GF-D8 (cell line): ENCODE measurements around the gene CLDN3.
"Not testable (repeated sequence)": the region's sequence is repeated elsewhere in the genome, so short reads cannot be mapped to it uniquely, and the experiment has no call there.

ENCODE experiments used
- DNase-seq: peaks from one replicate; lab custom pipeline; 2025; lab: John Stamatoyannopoulos, UW

CLDN3 gene

DNA sequence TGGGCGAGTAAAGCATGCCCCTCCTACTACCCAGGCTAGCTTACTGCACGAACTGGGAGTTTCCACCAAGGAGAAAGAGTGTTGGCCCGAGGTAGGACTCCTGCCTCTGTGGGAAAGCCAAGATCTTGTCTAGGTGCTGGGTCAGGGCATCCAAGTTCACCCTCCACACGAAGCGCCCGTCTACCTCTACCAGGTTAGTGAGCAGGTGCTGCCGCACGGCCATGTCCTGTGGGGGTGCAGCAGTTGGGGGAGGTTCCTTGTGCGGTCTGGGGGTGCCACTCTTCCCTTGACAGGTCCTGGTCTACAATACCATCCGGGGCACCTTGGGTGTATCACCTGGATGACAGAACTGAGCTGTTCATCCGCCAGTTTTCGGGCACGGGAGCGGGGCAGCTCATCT, 33.2 kb downstream of the CLDN3 start:
- DNase-seq = no peak

DNA sequence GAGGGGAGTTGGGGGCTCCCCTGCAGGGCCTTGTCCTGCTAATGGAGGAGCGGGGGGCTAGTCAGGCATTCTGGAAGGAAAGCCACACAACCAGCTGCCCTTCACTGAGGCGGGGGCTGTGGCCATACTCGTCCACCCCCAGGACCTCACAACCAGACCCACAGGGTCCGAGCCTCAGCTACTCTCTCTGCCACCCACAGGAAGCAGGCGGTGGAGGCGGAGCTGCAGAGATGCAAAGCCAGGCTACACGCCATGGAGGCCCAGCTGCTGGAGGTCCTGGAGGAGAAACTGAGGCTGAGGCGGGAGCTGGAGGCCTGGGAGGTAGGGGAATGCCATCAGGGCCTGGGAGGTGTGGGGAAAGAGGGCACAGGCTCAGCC, 34.6 kb downstream of the CLDN3 start:
- no peak for DNase-seq

DNA sequence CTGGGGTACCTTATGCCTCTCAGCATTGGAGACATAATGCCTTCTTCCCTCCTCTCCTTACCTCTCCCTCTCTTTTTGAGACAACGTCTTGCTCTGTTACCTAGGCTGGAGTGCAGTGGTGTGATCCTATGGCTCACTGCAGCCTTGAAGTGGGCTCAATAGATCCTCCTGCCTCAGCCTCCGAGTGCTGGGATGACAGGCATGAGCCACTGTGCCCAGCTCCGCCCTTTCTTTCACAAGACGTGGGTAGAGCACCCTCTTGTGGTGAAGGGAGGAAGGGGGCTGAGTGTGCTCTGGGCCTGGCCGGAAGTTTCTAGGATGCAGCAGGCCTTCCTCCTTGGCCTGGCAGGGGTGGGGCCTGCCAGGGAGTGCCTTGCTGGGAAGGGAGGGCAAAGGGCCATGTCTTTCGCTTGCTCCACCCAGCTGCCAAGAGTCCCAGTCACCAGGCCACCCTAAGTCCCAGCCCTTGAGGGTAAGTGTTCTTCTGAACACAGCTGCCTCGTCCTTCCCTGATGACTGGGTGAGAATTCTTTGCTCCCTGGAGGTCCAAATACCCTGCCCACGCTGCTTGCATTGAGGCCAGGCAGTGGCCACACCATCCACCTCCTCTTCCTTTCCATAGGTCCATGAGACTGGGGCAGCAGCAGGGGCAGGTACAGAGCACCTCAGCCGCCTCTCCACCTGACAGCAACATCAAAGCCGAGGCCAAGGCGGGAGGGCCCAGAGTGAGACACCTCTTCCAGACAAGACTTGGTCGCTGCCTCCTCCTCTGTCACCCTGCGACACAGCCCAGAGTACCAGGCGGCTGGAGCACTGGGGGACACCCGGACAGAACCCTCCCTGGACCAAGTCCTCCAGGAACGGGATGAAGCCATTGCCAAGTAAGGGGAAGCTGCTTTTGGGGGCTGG, 35.2 kb downstream of the CLDN3 start:
- peak; percentile 79 for DNase-seq

DNA sequence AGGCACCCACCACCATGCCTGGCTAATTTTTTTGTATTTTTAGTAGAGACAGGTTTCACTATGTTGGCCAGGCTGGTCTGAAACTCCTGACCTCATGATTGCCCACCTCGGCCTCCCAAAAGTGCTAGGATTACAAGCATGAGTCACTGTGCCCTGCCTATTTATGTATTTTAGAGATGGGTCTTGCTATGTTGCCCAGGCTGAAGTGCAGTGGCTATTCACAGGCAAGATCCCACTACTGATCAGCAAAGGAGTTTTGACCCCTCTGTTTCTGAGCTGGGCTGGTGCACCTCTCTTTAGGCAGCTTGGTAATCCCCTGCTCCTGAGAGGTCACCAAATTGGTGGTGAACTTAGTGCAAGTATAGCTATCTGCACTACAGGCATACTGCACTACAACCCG, 37.7 kb downstream of the CLDN3 start:
- DNase-seq = no peak

DNA sequence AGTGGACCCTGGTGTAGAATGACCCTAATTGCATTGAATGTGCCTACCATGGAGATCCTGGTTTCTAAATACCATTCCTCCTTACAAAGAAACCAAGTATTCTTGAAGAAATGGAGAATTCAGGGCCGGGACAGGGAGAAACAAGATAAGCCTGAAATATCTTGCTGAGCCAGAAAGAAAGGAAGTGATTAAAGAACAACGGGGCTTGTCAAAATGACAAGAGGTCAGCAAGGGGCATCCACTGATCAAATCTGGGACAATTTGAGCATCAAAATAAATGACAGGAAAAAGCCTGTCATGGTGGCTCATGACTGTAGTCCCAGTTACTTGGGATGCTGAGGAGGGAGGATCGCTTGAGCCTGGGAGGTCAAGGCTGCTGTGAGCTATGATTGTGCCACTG, 39.6 kb downstream of the CLDN3 start:
- no peak for DNase-seq

DNA sequence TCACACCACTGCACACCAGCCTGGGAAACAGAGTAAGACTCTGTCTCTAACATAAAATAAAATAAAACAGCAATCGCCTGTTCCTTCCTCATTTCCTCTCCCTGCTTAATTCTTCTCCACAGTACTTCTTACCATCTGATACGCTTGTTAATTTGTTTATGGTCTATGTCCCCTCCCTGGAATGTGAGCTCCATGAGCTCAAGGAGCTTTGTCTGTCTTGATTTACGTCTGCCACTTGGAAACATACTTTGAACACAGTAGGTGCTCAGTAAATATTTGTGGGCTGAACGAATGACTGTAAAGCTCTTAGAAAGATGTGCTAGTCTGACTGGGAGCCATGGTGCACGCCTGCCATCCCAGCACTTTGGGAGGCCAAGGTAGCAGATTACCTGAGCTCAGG, 41.5 kb downstream of the CLDN3 start:
- DNase-seq = no peak

DNA sequence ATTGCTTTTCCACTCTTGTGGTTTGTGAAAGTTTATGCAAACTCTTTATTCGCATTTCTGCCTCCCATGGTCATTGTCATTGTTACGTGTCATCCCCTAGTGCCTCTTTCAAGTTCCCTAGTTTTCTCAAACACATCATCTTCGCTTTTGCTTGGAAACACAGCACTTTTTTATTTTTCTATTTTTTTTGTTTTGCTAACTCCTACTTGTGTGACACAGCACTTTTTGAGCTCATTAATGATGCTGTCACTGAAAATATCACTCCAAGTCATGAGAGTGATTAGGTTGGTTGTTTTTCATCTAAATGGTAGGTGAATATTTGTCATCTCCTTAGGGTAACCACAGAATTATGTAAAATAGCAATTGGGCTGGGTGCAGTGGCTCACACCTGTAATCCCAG, 42.1 kb downstream of the CLDN3 start:
- DNase-seq = no peak

DNA sequence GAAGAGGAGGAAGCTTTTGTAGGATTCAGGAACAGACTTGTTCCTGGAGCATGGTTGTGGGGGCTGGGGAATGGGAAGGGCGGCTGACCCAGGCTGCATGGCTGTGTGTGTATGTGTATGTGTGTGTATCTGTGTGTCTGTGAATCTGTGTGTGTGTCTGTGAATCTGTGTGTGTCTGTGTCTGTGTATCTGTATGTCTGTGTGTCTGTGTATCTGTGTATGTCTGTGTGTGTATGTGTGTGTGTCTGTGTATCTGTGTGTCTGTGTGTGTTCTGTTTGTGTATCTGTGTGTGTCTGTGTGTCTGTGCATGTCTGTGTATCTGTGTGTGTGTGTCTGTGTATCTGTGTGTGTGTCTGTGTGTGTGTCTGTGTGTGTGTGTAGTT, 44.0 kb downstream of the CLDN3 start:
- DNase-seq = no peak

DNA sequence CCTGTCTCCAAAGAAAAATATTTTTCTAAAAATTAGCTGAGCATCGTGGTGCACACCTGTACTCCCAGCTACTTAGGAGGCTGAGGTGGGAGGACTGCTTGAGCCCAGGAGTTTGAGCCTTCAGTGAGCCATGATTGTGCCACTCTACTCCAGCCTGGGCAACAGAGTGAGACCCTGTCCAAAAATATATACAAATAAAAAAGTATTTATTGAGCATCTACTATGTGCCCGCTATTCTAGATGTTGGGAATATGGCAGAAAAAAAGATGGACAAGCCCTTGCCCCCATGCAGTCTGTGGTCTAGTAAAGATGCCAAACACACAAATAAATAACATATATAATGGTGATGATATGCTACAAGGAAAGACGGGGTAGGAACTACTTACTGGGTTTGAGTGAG, 46.3 kb downstream of the CLDN3 start:
- no peak for DNase-seq

DNA sequence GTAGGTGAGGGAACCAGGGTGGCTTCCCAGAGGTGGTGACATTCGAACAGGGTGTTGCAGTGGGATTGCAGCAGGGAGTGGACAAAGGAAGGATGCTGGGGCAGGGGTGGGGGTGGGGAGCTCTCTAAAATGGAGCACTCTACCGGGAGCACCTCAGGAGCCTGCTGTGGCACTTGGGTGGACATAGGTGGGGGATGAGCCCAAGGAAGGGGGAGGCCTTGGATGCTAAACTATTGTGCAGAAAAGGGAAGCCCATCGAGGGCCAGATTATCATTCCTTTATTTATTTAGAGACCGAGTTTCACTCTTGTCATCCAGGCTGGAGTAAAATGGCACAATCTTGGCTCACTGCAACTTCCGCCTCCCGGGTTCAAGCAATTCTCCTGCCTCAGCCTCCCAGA, 47.3 kb downstream of the CLDN3 start:
- no peak for DNase-seq

DNA sequence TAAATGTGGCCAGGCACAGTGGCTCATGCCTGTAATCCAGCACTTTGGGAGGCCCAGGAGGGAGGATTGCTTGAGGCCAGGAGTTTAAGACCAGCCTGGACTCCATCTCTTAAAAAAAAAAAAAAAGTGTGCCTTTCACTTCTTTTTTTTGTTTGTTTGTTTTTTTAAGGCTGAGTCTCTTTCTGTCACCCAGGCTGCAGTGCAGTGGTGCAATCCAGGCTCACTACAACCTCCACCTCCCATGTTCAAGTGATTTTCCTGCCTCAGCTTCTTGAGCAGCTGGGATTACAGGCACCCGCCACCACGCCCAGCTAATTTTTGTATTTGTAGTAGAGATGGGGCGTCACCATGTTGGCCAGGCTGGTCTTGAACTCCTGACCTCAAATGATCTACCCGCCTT, 47.9 kb downstream of the CLDN3 start:
- DNase-seq = not testable (repeated sequence)

DNA sequence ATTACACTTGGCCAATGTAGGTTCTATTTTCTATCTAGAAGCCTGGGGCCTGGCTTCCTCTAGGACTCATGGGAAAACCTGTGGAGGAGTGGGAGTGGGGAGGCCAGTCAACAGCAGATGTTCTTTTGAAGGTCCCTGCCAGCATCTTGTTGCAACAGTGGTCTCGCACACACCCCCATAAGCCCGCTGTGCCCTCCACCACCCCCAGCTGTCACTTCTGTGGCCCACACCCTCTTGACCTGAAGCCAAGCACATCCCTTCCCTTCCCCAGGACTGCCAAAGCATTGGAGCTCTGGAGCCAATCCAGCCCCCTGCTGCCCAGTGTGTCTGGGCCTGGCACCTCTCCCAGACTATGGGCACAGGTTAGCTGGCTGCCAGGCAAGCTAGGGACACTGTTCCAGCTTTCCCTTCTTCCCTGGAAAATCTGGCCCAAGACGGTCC, 48.7 kb downstream of the CLDN3 start:
- DNase-seq = no peak

DNA sequence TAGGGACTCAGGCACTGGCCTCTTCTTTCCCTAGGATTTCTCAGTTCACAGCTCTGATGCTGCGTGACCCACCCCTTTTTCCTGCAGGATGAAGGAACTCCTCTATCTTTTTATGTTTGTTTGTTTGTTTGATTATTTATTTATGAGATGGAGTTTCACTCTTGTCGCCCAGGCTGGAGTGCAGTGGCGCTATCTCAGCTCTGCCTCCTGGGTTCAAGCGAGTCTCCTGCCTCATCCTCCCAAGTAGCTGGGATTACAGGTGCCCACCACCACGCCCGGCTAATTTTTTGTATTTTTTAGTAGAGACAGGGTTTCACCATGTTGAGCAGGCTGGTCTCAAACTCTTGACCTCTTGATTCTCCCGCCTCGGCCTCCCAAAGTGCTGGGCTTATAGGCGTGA, 49.6 kb downstream of the CLDN3 start:
- DNase-seq = not testable (repeated sequence)

DNA sequence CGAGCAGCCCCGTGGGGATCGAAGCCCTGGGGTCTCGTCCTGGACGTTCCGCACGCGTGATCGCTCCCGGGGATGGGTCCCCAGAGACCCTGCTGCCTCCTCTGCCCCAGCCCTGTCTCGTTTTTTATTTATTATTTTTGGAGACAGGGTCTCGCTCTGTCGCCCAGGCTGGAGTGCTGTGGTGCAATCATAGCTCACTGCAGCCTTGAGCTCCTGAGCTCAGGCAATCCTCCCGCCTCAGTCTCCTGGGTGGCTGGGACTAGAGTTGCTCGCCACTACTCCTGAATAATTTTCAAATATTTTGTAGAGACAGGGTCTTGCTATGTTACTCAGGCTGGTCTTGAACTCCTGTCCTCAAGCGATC, 50.3 kb downstream of the CLDN3 start:
- no peak for DNase-seq
